Measurements from ENCODE around the gene PCDH15.

Gene PCDH15

DNA sequence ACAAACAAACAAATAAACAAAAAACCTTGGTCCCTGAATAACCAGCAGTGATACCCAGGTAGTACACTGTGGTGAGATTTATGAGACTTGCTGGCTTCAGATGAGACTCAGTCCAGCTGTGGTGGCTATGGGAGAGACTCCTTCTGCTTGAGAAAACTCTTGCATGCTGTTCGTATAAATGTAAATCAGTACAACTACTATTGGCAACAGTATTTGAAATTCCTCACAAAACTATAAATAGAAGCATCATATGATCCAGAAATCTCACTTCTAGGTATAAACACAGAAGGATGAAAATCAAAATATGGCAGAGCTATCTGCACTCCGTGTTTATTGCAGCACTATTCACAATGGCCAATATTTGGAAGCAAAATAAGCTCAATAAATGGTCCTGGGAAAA is 692.1 kb downstream of the PCDH15 start:
- DNase-seq, result no peak

DNA sequence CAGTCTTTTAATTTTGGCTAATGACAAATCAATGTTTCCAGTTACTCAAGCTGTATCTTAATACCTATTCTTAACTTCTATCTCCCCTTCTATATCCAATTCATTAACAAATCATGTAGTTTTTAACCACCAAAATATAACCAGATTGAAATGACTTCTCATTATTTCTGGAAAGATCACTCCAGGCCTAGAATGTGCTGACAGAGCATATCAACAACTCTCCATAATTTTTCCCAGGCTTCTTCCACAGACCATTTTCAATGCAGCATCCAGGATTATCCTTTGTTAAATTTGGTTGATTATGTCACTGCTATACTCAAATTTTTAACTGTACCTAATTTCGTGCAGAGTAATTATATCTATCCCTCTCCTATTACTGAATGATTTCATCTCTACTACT is 704.1 kb downstream of the PCDH15 start:
- no peak for DNase-seq

DNA sequence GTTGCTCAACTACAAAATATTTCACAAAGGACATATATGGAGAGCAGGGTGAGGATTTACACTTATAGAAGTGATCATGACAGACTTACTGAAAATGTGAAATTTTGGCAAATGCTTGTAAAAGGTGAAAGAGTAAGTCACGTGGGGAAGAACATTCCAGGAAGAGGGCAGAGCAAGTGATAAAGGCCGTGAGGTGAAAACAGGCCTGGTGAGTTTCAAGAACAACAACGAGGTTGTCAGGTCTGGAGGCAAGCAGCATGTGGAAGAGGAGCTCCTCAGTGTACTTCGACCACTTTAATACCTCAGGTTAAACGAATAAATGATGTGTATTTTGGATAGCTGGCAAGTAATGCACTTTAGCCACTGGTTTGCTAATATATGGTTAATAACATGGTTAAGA is 706.7 kb downstream of the PCDH15 start:
- DNase-seq, result no peak

DNA sequence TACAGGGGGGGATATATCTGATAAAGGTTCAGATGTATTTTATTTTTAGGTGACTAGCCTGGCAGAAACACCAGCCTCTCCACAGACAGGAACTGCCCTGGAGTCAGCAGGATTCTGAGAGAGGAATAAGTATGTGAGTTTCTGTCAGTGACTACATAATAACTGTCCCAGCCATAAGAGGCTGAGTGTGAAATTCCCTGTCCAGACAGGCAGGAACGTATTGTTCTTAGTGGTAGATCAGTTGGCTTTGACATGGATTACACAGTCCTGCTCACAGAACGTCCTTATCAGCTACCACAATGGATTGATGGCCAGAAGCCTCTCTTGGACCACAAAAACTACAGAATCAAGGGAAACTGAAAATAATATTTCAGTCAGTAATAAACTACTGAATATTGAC is 709.8 kb downstream of the PCDH15 start:
- no peak for DNase-seq

DNA sequence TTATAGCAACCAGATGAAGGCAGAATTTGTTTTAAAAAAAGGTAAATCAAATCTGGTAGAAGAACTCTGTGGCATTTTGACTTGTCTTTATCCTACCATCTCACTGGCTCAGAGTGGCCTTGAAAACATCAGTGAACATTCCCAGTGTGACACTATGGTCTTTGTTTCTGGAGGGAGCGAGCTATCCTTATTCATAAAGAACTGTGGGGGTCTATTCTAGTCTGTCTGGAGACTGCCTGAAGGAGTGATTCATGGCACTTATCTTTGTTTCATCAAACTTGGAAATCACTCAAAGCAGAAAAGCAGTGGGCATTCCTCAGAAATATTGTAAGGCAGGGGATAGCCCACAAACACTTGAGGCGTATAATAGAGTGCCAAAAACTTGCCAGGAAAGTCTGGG is 719.1 kb downstream of the PCDH15 start:
- DNase-seq, result no peak

DNA sequence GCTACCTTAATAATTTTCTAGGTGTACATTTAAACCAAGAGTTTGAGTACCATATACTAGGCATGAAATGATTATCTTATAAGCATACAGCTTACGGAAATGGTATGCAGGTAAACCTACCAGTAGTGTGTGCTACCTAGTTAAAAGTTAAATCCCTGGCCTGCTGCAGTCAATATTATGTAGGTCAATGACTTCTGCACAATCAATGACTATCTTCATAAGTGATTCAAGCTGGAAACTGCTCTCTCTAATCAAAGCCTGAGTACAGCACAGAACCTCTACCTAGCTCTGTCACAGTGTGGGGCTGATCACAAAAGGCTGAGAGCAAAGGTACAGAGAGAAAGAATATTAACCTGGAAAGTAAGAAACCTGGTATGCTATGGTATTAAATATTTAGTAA is 733.7 kb downstream of the PCDH15 start:
- no peak for DNase-seq

DNA sequence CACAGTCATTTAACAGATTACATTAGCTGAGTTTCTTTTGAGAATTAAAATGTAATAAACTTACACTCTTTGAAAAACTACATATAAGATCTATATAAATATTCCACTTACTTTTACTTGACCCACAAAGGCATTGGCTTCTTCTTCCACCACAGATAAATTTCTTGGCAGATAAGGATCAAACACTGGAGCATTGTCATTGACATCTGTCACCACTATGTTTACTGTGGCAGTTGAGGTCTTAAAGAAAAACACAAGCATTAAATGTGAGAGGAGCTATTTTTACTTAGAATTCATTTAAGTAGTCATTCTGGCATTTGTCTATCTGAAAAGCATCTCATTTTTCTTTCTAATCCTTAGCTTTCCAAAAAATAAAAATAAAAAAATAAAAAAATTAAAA is 734.4 kb downstream of the PCDH15 start:
- DNase-seq, result no peak

DNA sequence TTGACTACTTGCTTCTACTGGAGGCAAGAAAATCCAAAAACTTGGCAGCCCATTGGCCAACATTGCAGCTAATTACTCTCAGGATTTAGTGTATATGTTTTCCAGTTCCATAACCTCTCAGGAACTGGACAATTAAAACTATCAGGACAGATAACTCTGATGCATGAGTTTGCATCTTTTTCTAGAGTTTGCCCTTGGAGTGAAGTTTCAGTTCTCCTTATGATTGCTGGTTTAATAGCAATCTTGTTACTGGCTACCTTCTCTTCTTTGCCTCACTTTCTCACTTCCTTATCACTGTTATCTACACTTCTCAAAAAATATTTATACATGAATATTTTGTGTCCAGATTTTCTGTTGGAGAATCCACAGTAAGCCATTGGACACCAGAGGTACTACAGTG is 735.9 kb downstream of the PCDH15 start:
- no peak for DNase-seq

DNA sequence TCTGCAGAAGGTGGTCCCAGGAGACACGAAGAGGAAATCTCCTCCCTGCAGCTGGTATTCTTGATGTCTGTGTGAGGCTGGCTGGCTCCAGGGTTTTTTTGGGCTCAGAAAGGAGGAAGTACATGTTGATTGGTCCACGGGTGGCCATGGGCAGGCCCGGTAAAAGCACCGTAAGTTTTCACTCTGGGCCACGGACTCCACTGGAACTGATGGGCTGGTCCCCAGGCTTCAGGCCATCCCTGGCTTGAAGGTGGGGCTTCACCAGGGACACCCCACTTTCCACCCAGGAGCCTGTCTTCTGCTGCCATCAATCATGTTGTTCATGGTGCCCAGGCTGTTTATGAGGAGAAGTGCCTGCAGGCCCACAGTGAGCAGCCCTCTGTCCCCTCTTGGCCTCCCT is 736.8 kb downstream of the PCDH15 start:
- DNase-seq, result no peak

DNA sequence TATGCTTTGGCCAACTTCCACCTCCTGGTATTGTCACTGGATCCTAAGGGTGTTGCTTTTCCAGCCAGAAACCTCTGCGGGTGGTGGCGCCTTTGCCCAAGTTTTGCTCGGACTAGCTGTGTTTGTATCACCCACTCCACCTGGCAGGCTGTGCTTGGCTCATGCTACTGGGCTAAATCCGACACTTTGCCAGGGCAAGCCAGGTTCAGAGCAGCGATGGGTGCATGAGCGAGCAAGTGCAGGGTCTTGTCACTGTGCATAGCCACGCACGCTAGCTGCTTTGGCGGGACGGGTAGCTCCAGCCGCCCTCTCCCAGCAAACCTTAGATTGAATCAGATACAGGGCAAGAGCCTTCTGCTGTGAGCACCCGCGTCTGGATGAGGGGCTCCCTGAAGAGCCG is 737.5 kb downstream of the PCDH15 start:
- no peak for DNase-seq

DNA sequence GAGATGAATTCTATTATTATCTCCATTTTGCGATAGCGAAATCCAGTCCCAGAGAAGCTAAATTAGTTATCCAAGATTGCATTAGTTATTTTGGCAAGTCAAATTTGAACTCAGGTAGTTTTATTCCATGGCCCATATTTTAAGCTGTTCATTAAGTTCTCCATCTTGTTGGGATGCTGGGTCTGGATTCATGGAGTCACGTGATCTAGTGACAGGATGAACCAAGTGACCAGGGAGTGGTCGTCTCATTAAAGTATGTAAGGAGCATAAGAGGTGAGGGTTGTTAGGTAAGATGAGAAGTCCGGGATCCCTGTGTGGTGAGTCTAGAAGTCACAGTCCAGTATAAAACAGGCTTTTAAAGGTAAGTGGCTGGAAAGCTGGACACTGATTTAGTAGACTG is 740.5 kb downstream of the PCDH15 start:
- DNase-seq, result no peak

DNA sequence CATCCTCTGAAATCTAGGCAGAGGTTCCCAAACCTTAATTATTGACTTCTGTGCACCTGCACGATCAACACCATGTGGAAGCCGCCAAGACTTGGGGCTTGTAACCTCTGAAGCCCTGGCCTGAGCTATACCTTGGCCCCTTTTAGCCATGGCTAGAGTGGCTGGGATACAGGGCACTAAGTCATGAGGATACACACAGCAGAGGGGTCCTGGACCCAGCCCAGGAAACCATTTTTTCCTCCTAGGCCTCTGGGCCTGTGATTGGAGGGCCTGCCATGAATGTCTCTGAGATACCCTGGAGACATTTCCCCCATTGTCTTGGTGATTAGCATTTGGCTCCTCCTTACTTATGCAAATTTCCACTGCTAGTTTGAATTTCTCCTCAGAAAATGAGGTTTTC is 743.7 kb downstream of the PCDH15 start:
- DNase-seq, result no peak

DNA sequence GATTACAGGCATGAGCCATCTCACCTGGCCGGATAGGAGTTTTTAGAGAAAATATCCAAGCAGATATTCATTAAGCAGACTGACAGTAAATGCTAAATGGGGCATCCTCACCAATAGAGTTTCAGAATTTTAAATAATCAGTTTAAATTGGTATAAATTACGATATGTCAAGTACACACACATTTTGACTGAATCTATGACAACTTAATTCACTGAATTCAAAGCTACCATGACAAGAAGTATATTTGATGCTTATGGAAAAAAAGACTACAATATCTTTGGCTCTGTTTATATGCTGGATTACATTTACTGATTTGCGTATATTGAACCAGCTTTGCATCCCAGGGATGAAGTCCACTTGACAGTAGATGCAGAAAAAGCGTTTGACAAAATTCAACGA is 774.7 kb downstream of the PCDH15 start:
- no peak for DNase-seq

DNA sequence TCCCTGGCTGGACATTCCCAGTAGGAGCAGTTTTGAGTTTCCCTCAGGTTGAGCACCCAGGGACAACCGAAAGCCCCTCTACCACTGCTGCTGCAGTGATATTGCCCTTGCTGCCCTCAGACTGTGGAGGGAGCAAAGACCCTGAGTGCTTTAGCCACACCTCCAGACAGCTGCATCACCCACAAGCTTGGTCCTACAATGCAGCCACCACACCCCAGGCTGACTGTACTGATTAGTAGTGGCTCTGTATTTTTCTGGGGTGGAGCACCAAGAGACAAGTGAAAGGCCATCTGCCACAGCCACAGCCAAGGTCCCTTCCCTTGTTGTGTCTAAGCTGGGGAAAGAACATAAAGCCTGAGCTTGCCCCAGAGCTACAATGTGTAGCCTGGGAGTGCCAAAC is 789.9 kb downstream of the PCDH15 start:
- no peak for DNase-seq

DNA sequence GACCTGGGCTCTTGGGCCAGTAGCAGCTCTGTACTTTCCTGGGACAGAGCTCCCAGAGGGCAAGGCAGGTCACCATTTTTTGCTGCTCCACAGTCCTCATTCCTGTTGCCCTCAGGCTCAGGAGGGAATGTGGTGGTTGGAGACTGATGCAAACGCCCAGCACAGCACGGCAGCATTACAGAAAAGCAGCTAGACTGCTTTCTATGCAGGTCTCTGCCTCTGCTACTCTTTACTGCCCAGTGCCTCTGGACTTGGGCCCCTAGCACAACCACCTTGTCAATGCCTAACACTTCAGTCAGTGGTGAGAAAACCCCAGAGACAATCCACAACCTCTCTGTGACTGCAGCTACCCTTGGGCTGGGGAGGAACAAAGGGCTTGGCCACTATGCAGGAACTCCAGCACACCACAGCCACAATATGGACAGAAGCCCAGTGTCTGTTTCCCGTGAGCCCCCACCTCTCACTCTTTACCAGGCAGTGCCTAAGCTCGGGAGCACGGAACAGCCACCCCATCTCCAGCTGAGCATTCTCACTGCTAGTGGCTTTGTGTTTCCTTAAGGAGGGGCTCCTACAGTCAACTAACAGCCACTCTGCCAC is 790.6 kb downstream of the PCDH15 start:
- DNase-seq, result no peak

DNA sequence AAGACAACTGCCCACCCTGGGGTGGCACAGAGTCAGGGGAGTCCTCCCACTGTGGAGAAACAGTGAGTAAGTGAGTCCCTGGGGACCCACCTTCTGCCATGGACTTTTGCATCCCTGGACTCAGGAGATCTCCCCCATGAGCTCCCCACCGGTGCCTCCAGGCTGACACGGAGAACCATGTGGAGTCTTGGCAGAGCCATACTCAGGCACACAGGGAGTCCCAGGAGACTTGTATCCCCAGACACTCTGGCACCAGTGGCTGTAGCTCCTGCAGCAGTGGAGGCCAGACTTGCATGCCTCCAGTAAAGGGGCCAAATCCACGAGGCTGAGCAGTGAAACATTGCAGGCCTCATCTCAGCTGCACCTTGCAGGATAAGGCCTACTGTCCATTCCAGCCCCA is 791.4 kb downstream of the PCDH15 start:
- DNase-seq, result no peak

DNA sequence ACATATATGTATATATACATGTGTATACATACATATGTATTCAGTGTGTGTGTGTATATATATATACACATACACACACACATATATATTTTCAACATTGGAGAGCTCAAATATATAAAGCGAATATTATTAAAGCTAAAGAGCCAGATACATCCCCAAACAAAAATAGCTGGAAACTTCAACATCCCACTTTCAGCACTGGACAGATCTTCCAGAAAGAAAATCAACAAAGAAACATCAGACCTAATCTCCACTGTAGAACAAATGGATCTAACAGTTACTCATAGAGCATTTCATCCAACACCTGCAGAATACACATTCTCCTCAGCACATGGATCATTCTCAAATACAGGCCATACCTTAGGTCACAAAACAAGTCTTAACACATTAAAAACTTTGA is 799.0 kb downstream of the PCDH15 start:
- DNase-seq, result no peak

DNA sequence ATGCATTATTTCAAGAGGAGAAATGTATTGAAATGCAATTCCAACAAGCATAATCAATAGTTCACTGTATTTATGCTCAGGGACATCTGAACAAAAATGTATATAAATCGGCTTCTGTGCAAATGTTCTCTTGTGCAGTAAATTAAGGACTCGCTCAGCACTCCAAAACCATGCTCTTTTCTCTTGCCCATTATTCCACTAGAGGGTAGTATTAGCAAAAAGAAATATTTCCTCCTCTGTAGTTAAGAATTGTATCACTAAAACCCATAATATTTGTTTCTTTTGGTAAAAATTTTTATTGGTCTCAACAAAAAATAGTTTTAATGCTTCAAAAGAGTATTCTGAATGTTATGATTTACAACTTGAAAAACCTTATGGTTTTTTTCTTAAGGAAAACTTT is 803.1 kb downstream of the PCDH15 start:
- DNase-seq, result no peak

DNA sequence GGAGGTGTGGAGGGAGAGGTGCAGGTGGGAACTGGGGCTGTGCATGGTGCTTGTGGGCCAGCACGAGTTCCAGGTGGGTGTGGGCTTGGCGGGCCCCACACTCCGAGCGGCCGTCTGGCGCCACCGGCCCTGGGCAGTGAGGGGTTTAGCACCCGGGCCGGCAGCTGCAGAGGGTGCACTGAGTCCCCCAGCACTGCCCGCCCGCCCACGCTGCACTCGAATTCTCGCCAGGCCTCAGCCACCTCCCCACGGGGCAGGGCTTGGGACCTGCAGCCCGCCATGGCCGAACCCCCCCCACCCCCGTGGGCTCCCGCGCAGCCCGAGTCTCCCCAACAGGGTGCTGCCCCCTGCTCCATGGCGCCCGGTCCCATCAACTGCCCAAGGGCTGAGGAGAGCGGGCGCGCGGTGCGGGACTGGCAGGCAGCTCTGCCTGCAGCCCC is 810.2 kb downstream of the PCDH15 start:
- DNase-seq, result no peak

DNA sequence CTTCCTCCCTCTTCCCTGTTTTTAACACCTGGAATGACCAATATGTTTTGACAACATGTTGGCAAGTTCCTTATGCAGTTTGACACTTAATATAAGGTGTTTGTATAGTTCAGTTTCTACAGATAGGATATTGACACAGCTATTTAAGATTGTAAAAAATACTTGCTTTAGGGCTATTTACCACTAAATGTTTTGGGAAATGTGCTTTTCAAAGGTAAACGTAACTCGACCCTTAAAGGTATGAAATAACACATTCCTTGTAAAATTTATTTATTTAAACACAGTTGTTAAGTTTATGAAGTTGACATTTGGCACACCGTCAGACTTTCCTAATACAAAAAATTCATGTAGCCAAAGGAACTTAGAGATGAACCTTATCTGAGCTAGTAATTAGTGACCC is 817.6 kb downstream of the PCDH15 start:
- DNase-seq, result no peak

DNA sequence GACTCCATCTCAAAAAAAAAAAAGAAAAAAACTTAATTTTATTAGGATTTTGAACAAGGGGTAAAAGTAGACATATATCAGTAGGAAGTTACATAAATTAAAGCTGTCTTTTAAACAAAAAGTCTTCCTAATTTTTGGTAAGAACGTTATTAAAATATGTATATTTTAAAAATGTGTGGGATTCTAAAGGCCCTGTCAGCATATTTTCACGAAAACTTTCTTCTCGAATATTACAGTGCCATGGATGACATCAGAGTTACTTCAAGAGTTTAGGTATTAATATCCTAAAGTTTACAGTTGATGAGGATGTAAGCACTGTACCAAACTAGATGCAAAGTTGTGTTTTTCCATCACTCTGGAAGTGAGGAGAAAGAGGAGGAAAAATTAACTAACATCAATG is 820.8 kb downstream of the PCDH15 start:
- no peak for DNase-seq

DNA sequence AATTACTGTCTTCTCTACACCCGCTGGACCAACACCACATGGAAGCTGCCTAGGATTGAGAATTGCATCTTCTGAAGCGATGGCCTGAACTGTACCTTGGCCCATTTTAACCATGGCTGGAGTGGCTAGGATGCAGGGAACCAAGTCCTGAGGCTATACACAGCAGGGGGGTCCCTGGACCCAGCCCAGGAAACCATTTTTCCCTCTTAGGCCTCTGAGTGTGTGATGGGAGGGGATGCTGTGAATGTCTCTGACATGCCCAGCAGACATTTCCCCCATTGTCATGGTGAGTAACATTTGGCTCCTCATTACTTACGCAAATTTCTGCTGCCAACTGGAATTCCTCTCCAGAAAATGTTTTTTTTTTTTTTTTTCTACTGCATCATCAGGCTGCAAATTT is 822.7 kb downstream of the PCDH15 start:
- no peak for DNase-seq

DNA sequence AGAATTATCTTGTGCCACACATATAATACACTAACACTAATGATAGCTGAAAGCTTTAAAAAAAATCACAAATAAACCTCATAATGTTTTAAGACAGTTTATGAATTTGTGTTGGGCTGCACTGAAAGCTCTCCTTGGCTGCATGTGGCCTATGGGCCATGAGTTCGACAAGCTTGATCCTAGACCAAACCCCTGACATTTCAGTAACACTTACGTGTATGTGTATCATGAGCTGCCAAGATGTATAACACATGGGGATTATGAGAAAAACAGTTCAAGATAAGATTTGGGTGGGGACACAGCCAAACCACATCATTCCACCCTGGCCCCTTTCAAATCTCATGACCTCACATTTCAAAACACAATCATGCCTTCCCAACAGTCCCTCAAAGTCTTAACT is 823.8 kb downstream of the PCDH15 start:
- DNase-seq, result no peak

DNA sequence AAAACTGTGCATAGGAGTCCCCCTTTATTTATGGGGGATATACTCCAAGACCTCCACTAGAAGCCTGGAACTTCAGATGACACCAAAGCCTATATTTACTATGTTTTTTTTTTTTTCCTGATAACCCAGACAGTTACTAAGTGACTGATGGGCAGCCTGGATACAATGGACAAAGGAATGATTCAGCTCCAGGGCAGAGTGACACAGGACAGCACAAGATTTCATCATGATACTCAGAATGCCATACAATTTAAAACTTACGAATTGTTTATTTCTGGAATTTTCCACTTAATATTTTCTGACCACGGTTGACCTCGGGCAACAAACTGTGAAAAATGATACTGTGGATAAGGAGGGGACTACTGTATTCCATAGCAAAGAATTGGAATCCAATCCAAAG is 843.6 kb downstream of the PCDH15 start:
- DNase-seq, result no peak

DNA sequence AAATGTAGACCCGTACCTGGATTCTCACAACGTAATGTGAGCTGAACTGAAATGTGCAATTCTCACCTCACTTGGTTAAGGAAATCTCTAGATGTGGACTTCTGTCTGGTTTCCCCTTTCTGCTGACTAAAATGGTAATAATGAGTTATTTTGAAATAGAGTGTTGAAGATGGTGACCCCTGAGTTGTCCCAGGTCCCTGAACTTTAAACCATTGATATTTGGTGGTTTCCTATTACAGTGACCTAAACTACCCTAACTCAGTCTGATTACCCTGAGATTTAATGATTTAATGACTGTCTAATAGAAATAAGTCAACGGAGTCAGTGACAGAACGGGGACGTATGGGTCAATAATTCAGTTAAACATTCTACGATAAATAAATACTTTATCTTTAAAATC is 845.9 kb downstream of the PCDH15 start:
- DNase-seq, result no peak
